Measurements from ENCODE around the gene ACTR1A.
A peak's percentile ranks its signal among the peaks of the same experiment; 100 is the strongest.
"Not testable (repeated sequence)": the region's sequence is repeated elsewhere in the genome, so short reads cannot be mapped to it uniquely, and the experiment has no call there.

ACTR1A gene

GRCh38 chr10:102504179-102504975 is 1.9 kb upstream of the ACTR1A start:
- Mint-ChIP-seq H3K36me3 (ENCODE audit: low read depth) (peaks cover 3% of the 10 kb centered on the region), H3K4me3 (no peak overlapping the region), H3K27me3 (no peaks in the 10 kb centered on the region), H3K9me3 (no peaks in the 10 kb centered on the region), H3K4me1 (ENCODE audit: low read depth) (peaks cover 28% of the 10 kb centered on the region), H3K27ac (peak overlapping the region; percentile 76)

- H3K27me3 Mint-ChIP-seq = no peaks in the 10 kb centered on the region
- no peaks in the 10 kb centered on the region for H3K9me3 Mint-ChIP-seq
- no peak within 1 kb of the TSS for H3K4me3 Mint-ChIP-seq
- H3K36me3 Mint-ChIP-seq (ENCODE audit: low read depth) = no peaks in the 10 kb centered on the region
- peak within 1 kb of the TSS; percentile 76 for H3K27ac Mint-ChIP-seq
- H3K4me1 Mint-ChIP-seq (ENCODE audit: low read depth) = peaks cover 35% of the 10 kb centered on the region
Measured at GRCh38 chr10:102503264-102504178, 1.0 kb upstream of the ACTR1A start, which contains the start of gene SUFU. Gene SUFU, plus strand, starts transcription at chr10:102503972. Its CDS starts 181 bp downstream, at chr10:102504153.

DNA sequence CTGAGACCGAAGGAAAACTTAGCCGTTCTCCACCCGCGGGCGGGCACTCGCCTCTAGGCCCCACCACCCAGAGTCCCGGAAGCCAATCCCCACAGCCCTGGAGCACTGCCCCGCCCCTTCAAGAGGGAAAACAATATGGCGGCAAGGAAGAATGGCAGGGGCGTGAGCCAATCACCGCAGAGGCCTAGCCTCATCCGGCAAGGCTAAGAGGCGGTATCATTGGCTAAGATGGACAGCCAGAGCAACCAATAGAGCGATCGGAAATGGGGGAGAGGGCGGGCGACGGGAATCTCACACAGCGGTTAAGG is 529 bp downstream of the ACTR1A start:
- Mint-ChIP-seq H3K27ac (no peak overlapping the region), H3K4me1 (ENCODE audit: low read depth) (peaks cover 38% of the 10 kb centered on the region), H3K27me3 (no peaks in the 10 kb centered on the region), H3K4me3 (no peak overlapping the region), H3K36me3 (ENCODE audit: low read depth) (no peaks in the 10 kb centered on the region), H3K9me3 (no peaks in the 10 kb centered on the region)

DNA sequence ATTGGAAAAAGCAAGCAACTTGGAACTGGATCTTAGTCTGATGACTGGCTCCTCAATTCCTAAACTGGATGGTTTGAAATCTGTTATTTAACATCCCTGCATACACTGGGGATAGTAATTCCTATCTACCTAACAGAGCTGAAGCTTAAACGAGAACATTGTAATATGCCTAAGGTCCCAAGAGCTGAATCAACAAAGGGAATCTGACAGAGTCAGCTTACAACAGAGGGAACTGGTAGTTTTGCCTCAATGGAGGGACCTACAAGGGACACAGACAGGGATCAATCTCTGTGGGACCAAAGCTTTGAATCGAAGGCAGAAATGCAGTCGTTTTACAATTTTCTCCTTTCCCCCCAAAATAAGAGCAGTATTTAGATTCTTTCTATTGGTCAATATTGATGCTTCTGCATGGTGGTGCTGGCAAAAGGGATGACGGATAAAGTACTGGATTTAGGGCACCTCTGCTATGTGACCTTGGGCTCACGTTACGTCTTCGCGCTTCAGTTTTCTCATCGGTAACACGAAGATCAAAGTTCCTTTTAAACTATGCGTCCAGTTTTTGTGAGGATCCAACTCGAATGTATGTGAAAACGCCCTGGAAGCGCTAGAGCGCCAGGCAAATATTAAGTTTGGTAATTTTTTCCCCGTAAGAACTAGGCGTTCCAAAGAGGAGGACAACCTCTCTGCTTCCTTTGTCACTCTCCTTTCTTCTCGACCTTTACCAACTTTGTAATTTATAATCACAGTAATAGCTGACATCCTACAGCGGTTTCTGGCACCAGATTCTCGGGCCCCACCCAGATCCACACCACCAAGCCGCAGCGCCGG is 1.1 kb downstream of the ACTR1A start:
- Mint-ChIP-seq H3K36me3 (ENCODE audit: low read depth) (no peaks in the 10 kb centered on the region), H3K4me3 (no peak overlapping the region), H3K27me3 (no peaks in the 10 kb centered on the region), H3K4me1 (ENCODE audit: low read depth) (peaks cover 39% of the 10 kb centered on the region), H3K9me3 (no peaks in the 10 kb centered on the region), H3K27ac (no peak overlapping the region)

GRCh38 chr10:102500686-102501085 is 1.8 kb downstream of the ACTR1A start:
- not testable (repeated sequence) for H3K4me3 Mint-ChIP-seq; H3K27me3 Mint-ChIP-seq; H3K36me3 Mint-ChIP-seq (ENCODE audit: low read depth); H3K9me3 Mint-ChIP-seq; H3K27ac Mint-ChIP-seq
- peaks cover 36% of the 10 kb centered on the region for H3K4me1 Mint-ChIP-seq (ENCODE audit: low read depth)

- Mint-ChIP-seq H3K4me3 (no peak overlapping the region), H3K4me1 (ENCODE audit: low read depth) (peaks cover 22% of the 10 kb centered on the region), H3K27me3 (no peaks in the 10 kb centered on the region), H3K27ac (no peak overlapping the region), H3K36me3 (ENCODE audit: low read depth) (no peaks in the 10 kb centered on the region), H3K9me3 (no peaks in the 10 kb centered on the region)
Measured at GRCh38 chr10:102499356-102499755, 3.2 kb downstream of the ACTR1A start.

GRCh38 chr10:102497545-102497944 is 5.0 kb downstream of the ACTR1A start:
- no peaks in the 10 kb centered on the region for H3K9me3 Mint-ChIP-seq
- peaks cover 31% of the 10 kb centered on the region for H3K4me1 Mint-ChIP-seq (ENCODE audit: low read depth)
- H3K36me3 Mint-ChIP-seq (ENCODE audit: low read depth) = peaks cover 5% of the 10 kb centered on the region
- no peak overlapping the region for H3K4me3 Mint-ChIP-seq
- H3K27me3 Mint-ChIP-seq = no peaks in the 10 kb centered on the region
- H3K27ac Mint-ChIP-seq = no peak overlapping the region

DNA sequence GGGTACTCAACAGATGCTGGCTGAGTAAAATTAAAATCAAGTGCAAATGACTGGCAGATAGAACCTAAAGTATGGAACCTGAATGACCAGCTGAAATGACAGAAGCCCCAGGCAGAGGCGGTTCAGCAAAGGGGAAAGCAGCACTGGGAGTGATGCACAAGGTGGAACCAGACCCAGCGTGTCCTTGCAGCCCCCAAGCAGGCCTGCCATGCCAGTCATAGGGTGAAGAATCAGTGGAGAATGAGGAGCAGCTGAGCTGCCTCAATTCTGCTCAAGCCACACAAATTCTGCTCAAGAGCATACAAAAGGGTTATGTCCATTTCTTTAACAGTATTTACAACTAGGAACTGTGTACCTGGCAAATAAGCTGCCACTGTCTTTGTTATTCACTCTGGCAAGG is 8.7 kb downstream of the ACTR1A start:
- no peak overlapping the region for H3K4me3 Mint-ChIP-seq
- H3K27me3 Mint-ChIP-seq = no peaks in the 10 kb centered on the region
- no peak overlapping the region for H3K27ac Mint-ChIP-seq
- peaks cover 21% of the 10 kb centered on the region for H3K4me1 Mint-ChIP-seq (ENCODE audit: low read depth)
- peaks cover 16% of the 10 kb centered on the region for H3K36me3 Mint-ChIP-seq (ENCODE audit: low read depth)
- no peaks in the 10 kb centered on the region for H3K9me3 Mint-ChIP-seq

- peaks cover 15% of the 10 kb centered on the region for H3K4me1 Mint-ChIP-seq (ENCODE audit: low read depth)
- peak overlapping the region; percentile 61 for H3K27ac Mint-ChIP-seq
- H3K4me3 Mint-ChIP-seq = no peak overlapping the region
- H3K36me3 Mint-ChIP-seq (ENCODE audit: low read depth) = peaks cover 18% of the 10 kb centered on the region
- H3K9me3 Mint-ChIP-seq = no peaks in the 10 kb centered on the region
- H3K27me3 Mint-ChIP-seq = no peaks in the 10 kb centered on the region
Measured at GRCh38 chr10:102492983-102493382, 9.5 kb downstream of the ACTR1A start.

DNA sequence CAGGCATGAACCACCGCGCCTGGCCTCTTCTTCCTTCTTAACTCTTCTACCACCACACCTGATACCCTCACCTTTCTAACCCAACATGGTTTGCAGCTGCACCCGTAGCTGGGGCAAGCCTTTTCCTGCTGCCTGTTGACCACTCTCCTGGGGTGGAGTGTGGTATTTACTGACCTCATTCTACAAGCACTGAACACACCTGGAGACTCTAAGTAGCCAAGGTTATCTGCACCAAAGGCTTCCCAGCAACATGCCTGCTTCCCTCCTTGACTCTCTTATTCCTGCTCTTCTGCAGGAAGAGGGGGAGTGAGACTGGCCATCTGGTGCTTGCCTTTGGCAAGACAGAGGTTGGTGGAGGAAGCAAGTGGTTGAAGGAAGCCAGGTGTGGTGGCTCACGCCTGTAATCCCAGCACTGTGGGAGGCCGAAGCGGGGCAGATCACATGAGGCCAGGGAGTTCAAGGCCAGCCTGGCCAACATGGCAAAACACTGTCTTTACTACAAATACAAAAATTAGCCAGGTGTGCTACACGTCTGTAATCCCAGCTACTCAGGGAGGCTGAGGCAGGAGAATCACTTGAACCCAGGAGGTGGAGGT is 10.1 kb downstream of the ACTR1A start:
- H3K9me3 Mint-ChIP-seq = no peaks in the 10 kb centered on the region
- peaks cover 22% of the 10 kb centered on the region for H3K36me3 Mint-ChIP-seq (ENCODE audit: low read depth)
- H3K27me3 Mint-ChIP-seq = no peaks in the 10 kb centered on the region
- no peak overlapping the region for H3K4me3 Mint-ChIP-seq
- peak overlapping the region; percentile 61 for H3K27ac Mint-ChIP-seq
- H3K4me1 Mint-ChIP-seq (ENCODE audit: low read depth) = peaks cover 15% of the 10 kb centered on the region

DNA sequence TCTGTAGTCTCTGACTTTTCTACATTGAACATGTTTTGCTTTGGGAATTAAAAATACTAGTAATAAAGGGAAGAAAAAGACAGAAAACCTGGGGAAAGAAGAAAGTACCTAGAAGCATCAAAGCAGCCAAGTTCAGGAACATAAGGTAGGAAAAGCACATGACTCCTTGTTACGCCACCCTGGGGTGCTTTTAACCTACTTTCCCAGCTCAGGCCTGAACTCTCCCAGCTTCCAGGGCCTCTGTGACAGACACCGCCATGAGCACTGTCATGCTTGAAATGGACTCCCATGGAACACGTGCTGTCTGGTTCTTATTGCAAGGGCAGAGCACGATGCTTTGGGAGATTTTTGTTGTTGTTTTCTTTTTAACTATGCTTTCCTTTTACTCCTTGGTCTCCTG is 11.4 kb downstream of the ACTR1A start:
- Mint-ChIP-seq H3K4me3 (no peak overlapping the region), H3K4me1 (ENCODE audit: low read depth) (peaks cover 10% of the 10 kb centered on the region), H3K27ac (peak overlapping the region; percentile 19), H3K36me3 (ENCODE audit: low read depth) (peaks cover 26% of the 10 kb centered on the region), H3K9me3 (no peaks in the 10 kb centered on the region), H3K27me3 (no peaks in the 10 kb centered on the region)

DNA sequence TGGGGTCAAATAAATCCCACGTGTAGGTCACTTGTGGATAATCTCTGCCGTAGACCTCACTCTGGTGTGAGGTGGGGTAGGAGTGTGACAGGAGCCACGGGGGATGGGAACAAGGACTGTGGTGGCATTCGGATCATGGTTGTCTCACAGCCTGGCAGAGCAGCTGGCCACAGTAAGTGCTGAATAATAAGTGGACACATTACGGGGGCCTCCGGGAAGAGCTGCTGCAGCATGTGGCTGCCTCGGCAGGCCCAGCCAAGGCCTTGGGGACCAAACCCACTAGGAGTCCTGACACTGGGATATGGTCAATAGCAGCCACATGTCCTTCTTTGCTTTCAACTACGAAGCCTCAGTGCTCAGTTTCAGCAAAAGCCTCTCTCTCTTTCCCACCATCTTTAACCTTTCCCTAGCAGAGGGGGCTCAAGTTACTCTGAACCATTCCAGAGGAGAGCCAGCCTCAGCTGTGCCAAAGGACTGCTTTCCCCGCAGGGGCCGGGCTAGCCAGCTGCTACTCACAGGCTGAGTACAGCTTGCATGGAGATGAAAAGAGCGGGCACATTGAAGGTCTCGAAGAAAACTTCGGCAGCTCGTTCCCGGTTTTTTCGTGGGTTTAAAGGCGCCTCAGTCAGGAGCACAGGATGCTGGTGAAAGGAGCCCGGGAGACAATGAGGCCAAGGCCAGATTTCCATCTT is 17.3 kb downstream of the ACTR1A start:
- Mint-ChIP-seq H3K4me3 (no peak overlapping the region), H3K27ac (no peak overlapping the region), H3K36me3 (ENCODE audit: low read depth) (peaks cover 43% of the 10 kb centered on the region), H3K9me3 (no peaks in the 10 kb centered on the region), H3K27me3 (no peaks in the 10 kb centered on the region), H3K4me1 (ENCODE audit: low read depth) (no peaks in the 10 kb centered on the region)

DNA sequence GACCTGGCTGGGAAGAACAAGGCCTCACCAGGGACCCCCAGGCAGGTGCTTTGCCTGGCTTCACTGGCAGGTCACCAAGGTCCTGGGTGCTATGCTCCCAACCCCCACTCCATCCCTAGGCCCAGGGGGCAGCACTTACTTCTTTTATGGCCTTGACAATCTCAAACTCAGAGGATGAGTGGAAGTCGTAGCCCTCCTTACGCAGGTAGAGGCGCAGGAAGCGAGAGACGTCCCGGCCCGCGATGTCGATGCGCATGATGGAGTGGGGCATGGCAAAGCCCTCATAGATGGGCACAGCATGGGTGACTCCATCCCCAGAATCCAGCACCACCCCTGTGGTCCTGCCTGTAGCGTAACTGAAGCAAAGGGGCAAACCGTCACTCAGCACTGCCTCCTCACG is 18.5 kb downstream of the ACTR1A start:
- H3K27me3 Mint-ChIP-seq = no peaks in the 10 kb centered on the region
- peaks cover 39% of the 10 kb centered on the region for H3K36me3 Mint-ChIP-seq (ENCODE audit: low read depth)
- no peak overlapping the region for H3K27ac Mint-ChIP-seq
- peaks cover 3% of the 10 kb centered on the region for H3K4me1 Mint-ChIP-seq (ENCODE audit: low read depth)
- H3K9me3 Mint-ChIP-seq = no peaks in the 10 kb centered on the region
- H3K4me3 Mint-ChIP-seq = no peak overlapping the region

- H3K4me3 Mint-ChIP-seq = no peak overlapping the region
- H3K27ac Mint-ChIP-seq = no peak overlapping the region
- no peaks in the 10 kb centered on the region for H3K27me3 Mint-ChIP-seq
- H3K36me3 Mint-ChIP-seq (ENCODE audit: low read depth) = peaks cover 25% of the 10 kb centered on the region
- H3K4me1 Mint-ChIP-seq (ENCODE audit: low read depth) = peaks cover 15% of the 10 kb centered on the region
- no peaks in the 10 kb centered on the region for H3K9me3 Mint-ChIP-seq
Measured at GRCh38 chr10:102480396-102480795, 22.1 kb downstream of the ACTR1A start.
